ENCODE results near the gene ZNF396. TPM values are rescaled to one million over a fixed set of nuclear protein-coding genes. Genes with fewer than 3 reads are reported as not detected.

ZNF396 gene
- total RNA-seq, 1 donor: 2.4 TPM

DNA sequence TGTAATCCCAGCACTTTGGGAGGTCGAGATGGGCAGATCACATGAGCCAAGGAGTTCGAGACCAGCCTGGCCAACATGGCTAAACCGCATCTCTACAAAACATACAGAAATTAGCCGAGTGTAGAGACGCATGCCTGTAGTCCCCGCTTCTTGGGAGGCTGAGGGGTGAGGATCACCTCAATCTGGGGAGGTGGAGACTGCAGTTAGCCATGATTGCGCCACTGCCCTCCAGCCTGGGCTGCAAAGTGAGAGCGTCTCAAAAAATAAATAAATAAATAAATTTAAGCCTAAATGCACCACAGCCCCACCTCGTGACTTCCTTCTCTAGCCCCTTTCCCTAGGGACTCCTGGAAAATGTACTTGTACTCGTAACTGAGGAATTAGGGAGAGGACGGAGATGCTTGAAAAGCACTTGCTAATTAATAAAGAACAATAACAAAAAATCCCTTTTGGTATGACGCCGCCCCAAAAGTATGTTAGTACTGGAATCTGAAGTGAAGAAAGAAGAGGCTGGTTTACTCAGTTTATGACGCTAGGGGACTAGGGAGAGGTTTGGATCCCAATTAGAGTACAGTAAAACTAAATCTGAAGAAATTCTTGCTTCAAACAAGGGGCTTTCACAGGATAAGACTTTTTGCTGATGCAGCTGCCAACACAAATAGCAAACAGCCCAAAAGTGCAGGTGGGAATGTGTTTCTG lies 887 bp upstream of the ZNF396 start:
- no peak overlapping the region for H3K4me3 ChIP-seq (ENCODE audit: low read depth, low read length)
- peak; percentile 66 for DNase-seq (ENCODE audit: low read depth)
- TF ChIP-seq, protein P1, sequence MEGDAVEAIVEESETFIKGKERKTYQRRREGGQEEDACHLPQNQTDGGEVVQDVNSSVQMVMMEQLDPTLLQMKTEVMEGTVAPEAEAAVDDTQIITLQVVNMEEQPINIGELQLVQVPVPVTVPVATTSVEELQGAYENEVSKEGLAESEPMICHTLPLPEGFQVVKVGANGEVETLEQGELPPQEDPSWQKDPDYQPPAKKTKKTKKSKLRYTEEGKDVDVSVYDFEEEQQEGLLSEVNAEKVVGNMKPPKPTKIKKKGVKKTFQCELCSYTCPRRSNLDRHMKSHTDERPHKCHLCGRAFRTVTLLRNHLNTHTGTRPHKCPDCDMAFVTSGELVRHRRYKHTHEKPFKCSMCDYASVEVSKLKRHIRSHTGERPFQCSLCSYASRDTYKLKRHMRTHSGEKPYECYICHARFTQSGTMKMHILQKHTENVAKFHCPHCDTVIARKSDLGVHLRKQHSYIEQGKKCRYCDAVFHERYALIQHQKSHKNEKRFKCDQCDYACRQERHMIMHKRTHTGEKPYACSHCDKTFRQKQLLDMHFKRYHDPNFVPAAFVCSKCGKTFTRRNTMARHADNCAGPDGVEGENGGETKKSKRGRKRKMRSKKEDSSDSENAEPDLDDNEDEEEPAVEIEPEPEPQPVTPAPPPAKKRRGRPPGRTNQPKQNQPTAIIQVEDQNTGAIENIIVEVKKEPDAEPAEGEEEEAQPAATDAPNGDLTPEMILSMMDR (IDR thresholded peaks at IDR 0.05; ENCODE audit: insufficient read depth, low read length): peak; percentile 37

DNA sequence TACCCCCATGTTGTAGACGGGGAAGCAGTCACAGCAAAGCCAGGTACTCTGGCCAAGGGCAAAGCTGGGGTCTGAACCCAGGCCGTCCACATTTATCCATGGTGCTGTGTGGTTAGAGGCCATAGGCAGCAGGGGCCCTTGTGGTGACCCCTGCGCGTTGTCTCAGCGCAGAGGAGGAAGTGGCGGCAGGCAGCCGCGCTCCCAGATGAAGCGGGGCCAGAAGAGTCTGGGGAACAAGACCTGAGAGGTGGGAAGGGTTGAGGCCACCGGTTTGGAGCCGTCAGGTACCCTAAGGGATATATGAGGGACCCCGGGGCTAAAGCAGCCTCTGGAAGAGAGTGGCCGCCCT lies 770 bp downstream of the ZNF396 start:
- H3K4me3 ChIP-seq (ENCODE audit: low read depth, low read length): peak overlapping the region; percentile 74
- TF ChIP-seq, protein P1 (IDR thresholded peaks at IDR 0.05; ENCODE audit: insufficient read depth, low read length): no peak
- DNase-seq (ENCODE audit: low read depth): no peak

DNA sequence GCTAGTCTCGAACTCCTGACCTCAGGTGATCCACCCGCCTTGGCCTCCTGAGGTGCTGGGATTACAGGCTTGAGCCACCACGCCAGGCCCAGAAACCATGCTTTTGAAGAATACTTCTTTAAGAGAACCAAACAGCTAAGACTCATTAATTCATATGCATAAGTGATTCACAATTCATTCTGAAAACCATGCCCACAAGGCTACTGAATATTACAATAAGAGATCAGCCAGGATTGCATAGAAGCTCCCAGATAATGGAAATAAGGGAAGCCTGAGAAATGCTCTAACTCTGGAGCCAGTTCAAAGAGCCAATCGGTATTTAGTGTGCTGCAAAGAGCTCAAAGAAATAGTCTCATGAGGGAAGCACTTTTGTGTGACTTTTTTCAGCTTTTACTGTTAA lies 2.4 kb downstream of the ZNF396 start:
- TF ChIP-seq, protein P1 (IDR thresholded peaks at IDR 0.05; ENCODE audit: insufficient read depth, low read length): no peak
- H3K4me3 ChIP-seq (ENCODE audit: low read depth, low read length): no peak overlapping the region
- DNase-seq (ENCODE audit: low read depth): no peak

DNA sequence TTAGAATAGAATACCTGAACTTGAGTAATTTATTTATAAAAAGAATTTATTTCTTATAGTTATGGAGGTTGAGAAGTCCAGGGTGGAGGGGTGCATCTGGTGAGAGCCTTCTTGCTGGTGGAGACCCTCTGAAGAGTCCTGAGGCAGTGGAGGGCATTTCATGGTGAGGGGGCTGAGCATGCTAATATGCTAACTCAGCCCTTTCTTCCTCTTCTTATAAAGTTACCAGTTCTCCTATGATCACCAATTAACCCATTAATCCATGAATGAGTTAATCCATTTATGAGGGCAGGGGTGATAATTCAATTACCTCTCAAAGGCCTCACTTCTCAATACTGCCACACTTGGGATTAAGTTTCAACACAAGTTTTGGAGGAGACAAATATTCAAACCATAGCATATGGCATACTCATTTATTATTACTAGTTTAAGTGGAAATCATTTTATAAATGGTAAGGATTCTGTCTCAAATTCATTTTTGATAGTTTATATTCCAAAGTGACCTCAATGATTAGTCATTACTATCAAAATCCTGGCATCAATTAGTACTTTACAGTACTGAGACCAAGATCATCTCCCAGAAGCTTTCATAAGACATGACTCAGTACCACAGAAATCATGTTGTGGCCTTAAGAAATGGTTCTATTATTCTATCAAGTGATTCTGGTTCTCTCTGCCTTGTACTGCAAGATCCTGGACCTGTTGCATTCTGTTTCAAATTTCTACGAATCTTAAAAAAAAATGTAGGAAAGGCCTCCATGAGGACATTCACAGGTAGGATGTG lies 5.5 kb downstream of the ZNF396 start:
- TF ChIP-seq, protein P1 (IDR thresholded peaks at IDR 0.05; ENCODE audit: insufficient read depth, low read length): no peak
- DNase-seq (ENCODE audit: low read depth): peak; percentile 52

DNA sequence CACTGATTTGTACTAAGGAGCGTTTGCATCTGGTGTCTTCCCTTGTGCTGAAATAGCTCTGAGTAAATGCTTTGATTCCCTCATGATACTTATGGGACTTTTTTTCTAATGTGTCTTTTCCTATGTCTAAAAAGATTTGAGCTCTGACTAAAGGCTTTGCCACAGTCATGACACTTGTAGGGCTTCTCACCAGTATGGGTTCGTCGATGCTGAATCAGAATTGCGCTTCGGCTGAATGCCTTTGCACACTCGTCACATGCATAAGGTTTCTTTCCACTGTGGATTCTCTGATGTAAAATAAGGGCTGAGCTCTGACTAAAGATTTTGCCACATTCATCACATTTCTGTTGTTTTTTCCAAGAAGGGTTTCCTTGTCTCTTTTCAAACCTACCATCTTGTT lies 8.0 kb downstream of the ZNF396 start:
- TF ChIP-seq, protein P1 (IDR thresholded peaks at IDR 0.05; ENCODE audit: insufficient read depth, low read length): no peak
- H3K4me3 ChIP-seq (ENCODE audit: low read depth, low read length): no peak overlapping the region
- DNase-seq (ENCODE audit: low read depth): no peak

More for the DNA sequence above, 5.5 kb downstream of the ZNF396 start:
- no peak overlapping the region for H3K4me3 ChIP-seq (ENCODE audit: low read depth, low read length)

DNA sequence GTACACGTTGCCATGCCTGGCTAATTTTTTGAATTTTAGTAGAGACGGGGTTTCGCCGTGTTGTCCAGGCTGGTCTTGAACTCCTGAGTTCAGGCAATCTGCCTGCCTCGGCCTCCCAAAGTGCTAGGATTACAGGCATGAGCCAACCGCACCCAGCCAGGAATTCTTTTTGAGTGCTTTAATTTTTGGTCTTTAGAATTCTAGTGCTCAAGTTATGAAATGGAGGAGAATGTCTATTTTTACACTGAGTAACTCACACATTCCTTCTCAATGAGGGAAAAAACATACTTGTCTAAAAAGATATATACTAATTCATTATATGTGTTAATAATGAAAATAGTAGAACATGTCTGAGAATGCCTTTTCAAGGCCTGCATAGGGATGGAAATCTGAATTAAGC lies 8.5 kb downstream of the ZNF396 start:
- TF ChIP-seq, protein P1 (IDR thresholded peaks at IDR 0.05; ENCODE audit: insufficient read depth, low read length): no peak
- DNase-seq (ENCODE audit: low read depth): no peak
- H3K4me3 ChIP-seq (ENCODE audit: low read depth, low read length): no peak overlapping the region
